HEK293 (cell line): Measurements from ENCODE around the gene MUC21.

ENCODE experiments used
- CTCF ChIA-PET: fragments of 350-600 bp; formaldehyde crosslinking; extraction: SDS; loops from one replicate; lab custom pipeline; 2021; ENCODE audit warnings: antibody characterized with exemption; lab: Yijun Ruan, JAX
- POLR2A ChIA-PET: fragments of 300-600 bp; formaldehyde crosslinking; extraction: SDS; loops from one replicate; lab custom pipeline; 2020; ENCODE audit warnings: antibody characterized with exemption, inconsistent platforms; lab: Yijun Ruan, JAX
- H3K27ac ChIP-seq: fragments of 200-500 bp; sonication (Bioruptor generic); 2 replicates; pipeline ENCODE4 v1.5.1; 2014; ENCODE audit warnings: low read depth, low read length, control low read depth, inconsistent platforms; ENCODE audit errors: extremely low read depth
- H3K36me3 ChIP-seq, 2 experiments: fragments of 200-500 bp in 1 of 2; sonication (Bioruptor generic) in 1 of 2; 1 replicate in 1 of 2; 2 replicates in 1 of 2; pipeline ENCODE4 v1.5.1; 2014 to 2017; ENCODE audit warnings: inconsistent platforms in 2 of 2, low read length in 2 of 2; ENCODE audit not compliant: control insufficient read depth in 2 of 2, insufficient read depth in 1 of 2
- H3K4me1 ChIP-seq: fragments of 200-500 bp; sonication (Bioruptor generic); 2 replicates; pipeline ENCODE4 v1.5.1; 2014; ENCODE audit warnings: mild to moderate bottlenecking, low read length, inconsistent platforms; ENCODE audit not compliant: control insufficient read depth, insufficient read depth
- H3K4me3 ChIP-seq: 2 replicates; pipeline ENCODE4 v1.5.1; 2011; ENCODE audit warnings: low read depth, mild to moderate bottlenecking, control low read depth, low read length, moderate library complexity
- H3K9me3 ChIP-seq: fragments of 200-500 bp; sonication (Bioruptor generic); 2 replicates; pipeline ENCODE4 v1.5.1; 2014; ENCODE audit warnings: low read depth, low read length, inconsistent platforms; ENCODE audit not compliant: control insufficient read depth, insufficient read depth
- ZIC2 ChIP-seq: fragments of 450-650 bp; formaldehyde crosslinking; IDR thresholded peaks from 2 replicates; pipeline ENCODE4 v1.5.1; 2016; ENCODE audit warnings: missing biosample characterization, missing genetic modification characterization
- ZNF157 ChIP-seq: fragments of 450-650 bp; formaldehyde crosslinking; IDR thresholded peaks from 2 replicates; pipeline ENCODE4 v1.5.1; 2016; ENCODE audit warnings: missing biosample characterization, missing genetic modification characterization
- ZNF248 ChIP-seq: fragments of 450-650 bp; formaldehyde crosslinking; IDR thresholded peaks from 2 replicates; pipeline ENCODE4 v1.5.1; 2017; ENCODE audit warnings: missing biosample characterization, missing genetic modification characterization
- ZNF366 ChIP-seq: fragments of 450-650 bp; formaldehyde crosslinking; conservative IDR thresholded peaks from 2 replicates; pipeline ENCODE4 v1.5.1; 2016; ENCODE audit warnings: missing biosample characterization, missing genetic modification characterization
- ZNF600 ChIP-seq: fragments of 450-650 bp; formaldehyde crosslinking; IDR thresholded peaks from 2 replicates; pipeline ENCODE4 v1.5.1; 2016; ENCODE audit warnings: missing biosample characterization, missing genetic modification characterization
- TF ChIP-seq, protein P1 (sequence below): fragments of 450-650 bp; formaldehyde crosslinking; IDR thresholded peaks from 2 replicates; pipeline ENCODE4 v1.5.1; 2016; ENCODE audit warnings: missing biosample characterization, missing genetic modification characterization, borderline replicate concordance
- TF ChIP-seq, protein P2 (sequence below): fragments of 450-650 bp; formaldehyde crosslinking; IDR thresholded peaks from 2 replicates; pipeline ENCODE4 v1.5.1; 2016; ENCODE audit warnings: missing biosample characterization, missing genetic modification characterization
- TF ChIP-seq, protein P3 (sequence below): fragments of 450-650 bp; formaldehyde crosslinking; IDR thresholded peaks from 2 replicates; pipeline ENCODE4 v1.5.0; 2017; ENCODE audit warnings: missing biosample characterization, missing genetic modification characterization, borderline replicate concordance

Gene MUC21

DNA sequence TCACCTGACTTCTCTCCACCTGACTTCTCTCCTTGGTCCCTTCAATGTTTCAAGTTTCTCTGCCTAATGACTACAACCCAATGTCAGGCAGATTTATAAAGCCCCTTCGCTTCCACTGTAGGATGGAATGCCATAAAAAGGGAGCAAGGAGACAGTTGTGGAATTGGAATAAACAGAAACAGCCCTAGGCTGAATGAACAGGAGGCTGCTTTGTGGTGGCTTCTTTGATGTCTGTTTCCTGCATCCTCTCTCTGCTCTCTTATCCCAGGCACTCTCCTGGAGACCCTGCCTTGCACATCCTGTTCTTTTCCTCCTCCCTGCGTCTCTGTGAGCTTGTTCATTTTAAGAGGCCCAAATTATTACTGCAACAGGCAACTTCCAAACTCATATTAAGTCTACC is 25.8 kb upstream of the MUC21 start (continued):
- TF ChIP-seq, protein P1, sequence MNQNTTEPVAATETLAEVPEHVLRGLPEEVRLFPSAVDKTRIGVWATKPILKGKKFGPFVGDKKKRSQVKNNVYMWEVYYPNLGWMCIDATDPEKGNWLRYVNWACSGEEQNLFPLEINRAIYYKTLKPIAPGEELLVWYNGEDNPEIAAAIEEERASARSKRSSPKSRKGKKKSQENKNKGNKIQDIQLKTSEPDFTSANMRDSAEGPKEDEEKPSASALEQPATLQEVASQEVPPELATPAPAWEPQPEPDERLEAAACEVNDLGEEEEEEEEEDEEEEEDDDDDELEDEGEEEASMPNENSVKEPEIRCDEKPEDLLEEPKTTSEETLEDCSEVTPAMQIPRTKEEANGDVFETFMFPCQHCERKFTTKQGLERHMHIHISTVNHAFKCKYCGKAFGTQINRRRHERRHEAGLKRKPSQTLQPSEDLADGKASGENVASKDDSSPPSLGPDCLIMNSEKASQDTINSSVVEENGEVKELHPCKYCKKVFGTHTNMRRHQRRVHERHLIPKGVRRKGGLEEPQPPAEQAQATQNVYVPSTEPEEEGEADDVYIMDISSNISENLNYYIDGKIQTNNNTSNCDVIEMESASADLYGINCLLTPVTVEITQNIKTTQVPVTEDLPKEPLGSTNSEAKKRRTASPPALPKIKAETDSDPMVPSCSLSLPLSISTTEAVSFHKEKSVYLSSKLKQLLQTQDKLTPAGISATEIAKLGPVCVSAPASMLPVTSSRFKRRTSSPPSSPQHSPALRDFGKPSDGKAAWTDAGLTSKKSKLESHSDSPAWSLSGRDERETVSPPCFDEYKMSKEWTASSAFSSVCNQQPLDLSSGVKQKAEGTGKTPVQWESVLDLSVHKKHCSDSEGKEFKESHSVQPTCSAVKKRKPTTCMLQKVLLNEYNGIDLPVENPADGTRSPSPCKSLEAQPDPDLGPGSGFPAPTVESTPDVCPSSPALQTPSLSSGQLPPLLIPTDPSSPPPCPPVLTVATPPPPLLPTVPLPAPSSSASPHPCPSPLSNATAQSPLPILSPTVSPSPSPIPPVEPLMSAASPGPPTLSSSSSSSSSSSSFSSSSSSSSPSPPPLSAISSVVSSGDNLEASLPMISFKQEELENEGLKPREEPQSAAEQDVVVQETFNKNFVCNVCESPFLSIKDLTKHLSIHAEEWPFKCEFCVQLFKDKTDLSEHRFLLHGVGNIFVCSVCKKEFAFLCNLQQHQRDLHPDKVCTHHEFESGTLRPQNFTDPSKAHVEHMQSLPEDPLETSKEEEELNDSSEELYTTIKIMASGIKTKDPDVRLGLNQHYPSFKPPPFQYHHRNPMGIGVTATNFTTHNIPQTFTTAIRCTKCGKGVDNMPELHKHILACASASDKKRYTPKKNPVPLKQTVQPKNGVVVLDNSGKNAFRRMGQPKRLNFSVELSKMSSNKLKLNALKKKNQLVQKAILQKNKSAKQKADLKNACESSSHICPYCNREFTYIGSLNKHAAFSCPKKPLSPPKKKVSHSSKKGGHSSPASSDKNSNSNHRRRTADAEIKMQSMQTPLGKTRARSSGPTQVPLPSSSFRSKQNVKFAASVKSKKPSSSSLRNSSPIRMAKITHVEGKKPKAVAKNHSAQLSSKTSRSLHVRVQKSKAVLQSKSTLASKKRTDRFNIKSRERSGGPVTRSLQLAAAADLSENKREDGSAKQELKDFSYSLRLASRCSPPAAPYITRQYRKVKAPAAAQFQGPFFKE (tag by site-specific recombination), result no peak
- TF ChIP-seq, protein P2, sequence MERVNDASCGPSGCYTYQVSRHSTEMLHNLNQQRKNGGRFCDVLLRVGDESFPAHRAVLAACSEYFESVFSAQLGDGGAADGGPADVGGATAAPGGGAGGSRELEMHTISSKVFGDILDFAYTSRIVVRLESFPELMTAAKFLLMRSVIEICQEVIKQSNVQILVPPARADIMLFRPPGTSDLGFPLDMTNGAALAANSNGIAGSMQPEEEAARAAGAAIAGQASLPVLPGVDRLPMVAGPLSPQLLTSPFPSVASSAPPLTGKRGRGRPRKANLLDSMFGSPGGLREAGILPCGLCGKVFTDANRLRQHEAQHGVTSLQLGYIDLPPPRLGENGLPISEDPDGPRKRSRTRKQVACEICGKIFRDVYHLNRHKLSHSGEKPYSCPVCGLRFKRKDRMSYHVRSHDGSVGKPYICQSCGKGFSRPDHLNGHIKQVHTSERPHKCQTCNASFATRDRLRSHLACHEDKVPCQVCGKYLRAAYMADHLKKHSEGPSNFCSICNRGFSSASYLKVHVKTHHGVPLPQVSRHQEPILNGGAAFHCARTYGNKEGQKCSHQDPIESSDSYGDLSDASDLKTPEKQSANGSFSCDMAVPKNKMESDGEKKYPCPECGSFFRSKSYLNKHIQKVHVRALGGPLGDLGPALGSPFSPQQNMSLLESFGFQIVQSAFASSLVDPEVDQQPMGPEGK (tag by site-specific recombination), result no peak
- no peak for TF ChIP-seq ZNF248 (tag by site-specific recombination)
- TF ChIP-seq, all 188 proteins: peak for 0

GRCh38 chr6:30960907-30961673 is 22.4 kb upstream of the MUC21 start:
- Histone ChIP-seq H3K4me3 (no peak overlapping the region), H3K4me1 (peaks cover 2% of the 10 kb centered on the region; the same call in 1 of the 2 replicates), H3K27ac (no peak overlapping the region), H3K36me3 (no peaks in the 10 kb centered on the region), H3K9me3 (no peaks in the 10 kb centered on the region)
- TF ChIP-seq, protein P3, sequence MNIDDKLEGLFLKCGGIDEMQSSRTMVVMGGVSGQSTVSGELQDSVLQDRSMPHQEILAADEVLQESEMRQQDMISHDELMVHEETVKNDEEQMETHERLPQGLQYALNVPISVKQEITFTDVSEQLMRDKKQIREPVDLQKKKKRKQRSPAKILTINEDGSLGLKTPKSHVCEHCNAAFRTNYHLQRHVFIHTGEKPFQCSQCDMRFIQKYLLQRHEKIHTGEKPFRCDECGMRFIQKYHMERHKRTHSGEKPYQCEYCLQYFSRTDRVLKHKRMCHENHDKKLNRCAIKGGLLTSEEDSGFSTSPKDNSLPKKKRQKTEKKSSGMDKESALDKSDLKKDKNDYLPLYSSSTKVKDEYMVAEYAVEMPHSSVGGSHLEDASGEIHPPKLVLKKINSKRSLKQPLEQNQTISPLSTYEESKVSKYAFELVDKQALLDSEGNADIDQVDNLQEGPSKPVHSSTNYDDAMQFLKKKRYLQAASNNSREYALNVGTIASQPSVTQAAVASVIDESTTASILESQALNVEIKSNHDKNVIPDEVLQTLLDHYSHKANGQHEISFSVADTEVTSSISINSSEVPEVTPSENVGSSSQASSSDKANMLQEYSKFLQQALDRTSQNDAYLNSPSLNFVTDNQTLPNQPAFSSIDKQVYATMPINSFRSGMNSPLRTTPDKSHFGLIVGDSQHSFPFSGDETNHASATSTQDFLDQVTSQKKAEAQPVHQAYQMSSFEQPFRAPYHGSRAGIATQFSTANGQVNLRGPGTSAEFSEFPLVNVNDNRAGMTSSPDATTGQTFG (tag by site-specific recombination), result no peak
- TF ChIP-seq ZNF600 (tag by site-specific recombination) (no peak), ZIC2 (tag by site-specific recombination) (peak; percentile 32; the same call in 1 of the 2 replicates)
- ChIA-PET CTCF (interaction anchor here (0.9 to 1.0 kb wide), 3 partner anchors 18 to 168 kb away, joined by 3 read pairs; no protein-coding TSS in a partner anchor), POLR2A (no interaction called here)

DNA sequence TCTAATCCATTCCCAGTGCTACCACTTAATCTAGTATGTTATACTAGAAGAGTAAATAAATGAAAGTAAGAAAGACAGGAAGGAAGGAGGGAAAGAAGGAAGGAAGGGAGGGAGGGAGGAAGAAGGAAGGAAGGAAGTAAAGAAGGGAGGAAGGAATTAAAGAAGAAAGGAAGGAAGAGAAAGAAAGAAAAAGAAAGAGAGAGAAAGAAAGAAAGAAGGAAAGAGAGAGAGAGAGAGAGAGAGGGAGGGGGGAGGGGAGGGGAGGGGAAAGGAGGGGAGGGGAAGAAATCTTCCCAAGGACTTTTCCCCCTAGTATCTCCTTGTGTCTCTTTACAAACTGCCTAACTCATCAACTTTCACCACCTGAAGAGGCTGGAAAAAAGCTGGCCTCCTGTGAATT is 20.8 kb upstream of the MUC21 start:
- Histone ChIP-seq H3K9me3 (no peaks in the 10 kb centered on the region), H3K4me1 (peaks cover 2% of the 10 kb centered on the region; the same call in 1 of the 2 replicates), H3K4me3 (no peak overlapping the region), H3K27ac (no peak overlapping the region), H3K36me3 (no peaks in the 10 kb centered on the region)
- ChIA-PET POLR2A (no interaction called here), CTCF (interaction anchor here (0.5 kb wide), 1 partner anchor 140 kb away, joined by 3 read pairs; no protein-coding TSS in a partner anchor)
- peak; percentile 31; the same call in 1 of the 2 replicates for TF ChIP-seq ZNF366 (tag by site-specific recombination)
- no peak for TF ChIP-seq ZNF157 (tag by site-specific recombination)
